Activated T-helper 1 cell treated with anti-CD3 and anti-CD28 coated beads, Interleukin-12 subunit alpha, Interleukin-12 subunit beta, Interleukin-2, Interleukin-4 antibody, amounts not matched to agents 30 ng/mL and 10 ng/mL and 1 ng/mL, durations not matched to agents 14 hours and 24 hours and 36 hours (primary cell): Measurements from ENCODE around the gene SLF2. TPM values are rescaled to one million over a fixed set of nuclear protein-coding genes. Genes with fewer than 3 reads are reported as not detected.
A peak's percentile ranks its signal among the peaks of the same experiment; 100 is the strongest.

Source experiments
- DNase-seq: peaks from one replicate; pipeline ENCODE4 v3.0.0; 2021; ENCODE audit warnings: low spot score
- H3K27ac Mint-ChIP-seq: one replicate; pipeline ENCODE4 v1.8.0; 2021; ENCODE audit warnings: mild to moderate bottlenecking, mixed read lengths
- H3K27me3 Mint-ChIP-seq: one replicate; pipeline ENCODE4 v1.8.0; 2022; ENCODE audit warnings: mild to moderate bottlenecking, moderate library complexity, mixed read lengths; ENCODE audit not compliant: insufficient read depth
- H3K36me3 Mint-ChIP-seq: one replicate; pipeline ENCODE4 v1.8.0; 2021; ENCODE audit warnings: low read depth, mixed read lengths
- H3K4me1 Mint-ChIP-seq: one replicate; pipeline ENCODE4 v1.8.0; 2021; ENCODE audit warnings: low read depth, mixed read lengths
- H3K4me3 Mint-ChIP-seq: one replicate; pipeline ENCODE4 v1.8.0; 2021; ENCODE audit warnings: mild to moderate bottlenecking, moderate library complexity, mixed read lengths
- H3K9me3 Mint-ChIP-seq: one replicate; pipeline ENCODE4 v1.8.0; 2021; ENCODE audit warnings: mixed read lengths
- intact Hi-C: fragments of 100-400 bp; cut with micrococcal nuclease; formaldehyde crosslinking; loops from one replicate; pipeline ENCODE4 v1.15.1; 2024
- total RNA-seq: library from RNA; stranded (reverse); gene quantifications from 2 replicates; pipeline ENCODE4 v1.2.3, GENCODE V29; 2022

SLF2 gene
- total RNA-seq, 1 donor from 2014 or later, result 36.1 TPM

GRCh38 chr10:100917071-100917470 is 4.3 kb downstream of the SLF2 start:
- Mint-ChIP-seq H3K4me1 (peaks cover 35% of the 10 kb centered on the region), H3K27me3 (no peaks in the 10 kb centered on the region), H3K27ac (peak overlapping the region; percentile 63), H3K9me3 (no peaks in the 10 kb centered on the region), H3K4me3 (no peak overlapping the region), H3K36me3 (peaks cover 23% of the 10 kb centered on the region)
- intact Hi-C loops, result loop anchor here (10.0 kb wide), 2 partner anchors 148 to 572 kb away; partner anchors contain the start of genes KAZALD1 and SCD
- DNase-seq, result no peak

- no peak overlapping the region for H3K27ac Mint-ChIP-seq
- no peaks in the 10 kb centered on the region for H3K27me3 Mint-ChIP-seq
- no peak for DNase-seq
- H3K4me3 Mint-ChIP-seq, result no peak overlapping the region
- H3K9me3 Mint-ChIP-seq, result no peaks in the 10 kb centered on the region
- peaks cover 36% of the 10 kb centered on the region for H3K36me3 Mint-ChIP-seq
- intact Hi-C loops, result no loop called here
- H3K4me1 Mint-ChIP-seq, result peaks cover 9% of the 10 kb centered on the region
Observed at GRCh38 chr10:100923580-100923979, 10.8 kb downstream of the SLF2 start.

- Mint-ChIP-seq H3K36me3 (peaks cover 53% of the 10 kb centered on the region), H3K27me3 (no peaks in the 10 kb centered on the region), H3K27ac (no peak overlapping the region), H3K4me1 (peaks cover 9% of the 10 kb centered on the region), H3K9me3 (no peaks in the 10 kb centered on the region), H3K4me3 (no peak overlapping the region)
- intact Hi-C loops, result no loop called here
- no peak for DNase-seq
Observed at GRCh38 chr10:100927266-100927665, 14.5 kb downstream of the SLF2 start.

GRCh38 chr10:100928039-100928438 is 15.3 kb downstream of the SLF2 start:
- no peak for DNase-seq
- no peaks in the 10 kb centered on the region for H3K9me3 Mint-ChIP-seq
- peaks cover 9% of the 10 kb centered on the region for H3K4me1 Mint-ChIP-seq
- H3K36me3 Mint-ChIP-seq, result peaks cover 60% of the 10 kb centered on the region
- H3K27ac Mint-ChIP-seq, result no peak overlapping the region
- no peaks in the 10 kb centered on the region for H3K27me3 Mint-ChIP-seq
- intact Hi-C loops, result no loop called here
- H3K4me3 Mint-ChIP-seq, result no peak overlapping the region

GRCh38 chr10:100930368-100930767 is 17.6 kb downstream of the SLF2 start:
- intact Hi-C loops, result no loop called here
- H3K36me3 Mint-ChIP-seq, result peaks cover 49% of the 10 kb centered on the region

GRCh38 chr10:100934084-100934659 is 21.4 kb downstream of the SLF2 start:
- H3K4me1 Mint-ChIP-seq, result no peaks in the 10 kb centered on the region

More at GRCh38 chr10:100930368-100930767, 17.6 kb downstream of the SLF2 start:
- Mint-ChIP-seq H3K27ac (no peak overlapping the region), H3K9me3 (no peaks in the 10 kb centered on the region), H3K27me3 (no peaks in the 10 kb centered on the region), H3K4me3 (no peak overlapping the region), H3K4me1 (peaks cover 9% of the 10 kb centered on the region)
- DNase-seq, result no peak

GRCh38 chr10:100939763-100940344 is 27.1 kb downstream of the SLF2 start:
- Mint-ChIP-seq H3K4me1 (peaks cover 12% of the 10 kb centered on the region), H3K4me3 (no peak overlapping the region), H3K36me3 (peaks cover 31% of the 10 kb centered on the region), H3K9me3 (no peaks in the 10 kb centered on the region), H3K27me3 (no peaks in the 10 kb centered on the region), H3K27ac (no peak overlapping the region)
- intact Hi-C loops, result no loop called here
- DNase-seq, result no peak

More at GRCh38 chr10:100934084-100934659, 21.4 kb downstream of the SLF2 start:
- H3K9me3 Mint-ChIP-seq, result no peaks in the 10 kb centered on the region
- no peaks in the 10 kb centered on the region for H3K27me3 Mint-ChIP-seq
- peaks cover 34% of the 10 kb centered on the region for H3K36me3 Mint-ChIP-seq
- intact Hi-C loops, result no loop called here
- no peak for DNase-seq
- no peak overlapping the region for H3K27ac Mint-ChIP-seq
- H3K4me3 Mint-ChIP-seq, result no peak overlapping the region

- H3K4me1 Mint-ChIP-seq, result peaks cover 12% of the 10 kb centered on the region
- H3K36me3 Mint-ChIP-seq, result peaks cover 39% of the 10 kb centered on the region
- no peak overlapping the region for H3K4me3 Mint-ChIP-seq
- no peaks in the 10 kb centered on the region for H3K27me3 Mint-ChIP-seq
- DNase-seq, result no peak
- no peaks in the 10 kb centered on the region for H3K9me3 Mint-ChIP-seq
- no peak overlapping the region for H3K27ac Mint-ChIP-seq
- intact Hi-C loops, result no loop called here
Observed at GRCh38 chr10:100942229-100942628, 29.5 kb downstream of the SLF2 start.

- Mint-ChIP-seq H3K4me1 (peaks cover 12% of the 10 kb centered on the region), H3K27me3 (no peaks in the 10 kb centered on the region), H3K9me3 (no peaks in the 10 kb centered on the region), H3K4me3 (no peak overlapping the region), H3K27ac (peak overlapping the region; percentile 29), H3K36me3 (peaks cover 33% of the 10 kb centered on the region)
- intact Hi-C loops, result no loop called here
- no peak for DNase-seq
Observed at GRCh38 chr10:100943508-100943907, 30.7 kb downstream of the SLF2 start.

- H3K27me3 Mint-ChIP-seq, result no peaks in the 10 kb centered on the region
- H3K27ac Mint-ChIP-seq, result no peak overlapping the region
- no peak for DNase-seq
- intact Hi-C loops, result no loop called here
- no peaks in the 10 kb centered on the region for H3K9me3 Mint-ChIP-seq
- H3K36me3 Mint-ChIP-seq, result peaks cover 36% of the 10 kb centered on the region
- no peak overlapping the region for H3K4me3 Mint-ChIP-seq
- peaks cover 12% of the 10 kb centered on the region for H3K4me1 Mint-ChIP-seq
Observed at GRCh38 chr10:100945754-100946153, 33.0 kb downstream of the SLF2 start.

GRCh38 chr10:100948916-100949315 is 36.2 kb downstream of the SLF2 start:
- Mint-ChIP-seq H3K27me3 (no peaks in the 10 kb centered on the region), H3K9me3 (no peaks in the 10 kb centered on the region), H3K4me3 (no peak overlapping the region), H3K36me3 (peaks cover 19% of the 10 kb centered on the region), H3K27ac (peak overlapping the region; percentile 16), H3K4me1 (peaks cover 1% of the 10 kb centered on the region)
- intact Hi-C loops, result no loop called here
- no peak for DNase-seq

- no peaks in the 10 kb centered on the region for H3K9me3 Mint-ChIP-seq
- no peak for DNase-seq
- no peak overlapping the region for H3K4me3 Mint-ChIP-seq
- peaks cover 40% of the 10 kb centered on the region for H3K36me3 Mint-ChIP-seq
- peaks cover 11% of the 10 kb centered on the region for H3K4me1 Mint-ChIP-seq
- intact Hi-C loops, result no loop called here
- no peaks in the 10 kb centered on the region for H3K27me3 Mint-ChIP-seq
- no peak overlapping the region for H3K27ac Mint-ChIP-seq
Observed at GRCh38 chr10:100960251-100960650, 47.5 kb downstream of the SLF2 start.

- intact Hi-C loops, result no loop called here
- Mint-ChIP-seq H3K27me3 (no peaks in the 10 kb centered on the region), H3K27ac (no peak overlapping the region), H3K36me3 (peaks cover 38% of the 10 kb centered on the region), H3K4me1 (no peaks in the 10 kb centered on the region), H3K9me3 (no peaks in the 10 kb centered on the region), H3K4me3 (no peak overlapping the region)
- DNase-seq, result no peak
Observed at GRCh38 chr10:100962351-100963080, 49.8 kb downstream of the SLF2 start.
